Fibroblast of skin of left biceps (primary cell): ENCODE data around the gene RASGEF1B.

Source experiments
- DNase-seq, 2 experiments: peaks; one replicate each; pipeline ENCODE4 v3.0.0-alpha.2; 2013; ENCODE audit warnings: low read depth in 2 of 2

Gene RASGEF1B

GRCh38 chr4:81466841-81467671, 4.7 kb downstream of the RASGEF1B start:
- peak; percentile 50 to 54 for DNase-seq

GRCh38 chr4:81465406-81466340, 6.0 kb downstream of the RASGEF1B start:
- no peak for DNase-seq

- no peak for DNase-seq
Measured at GRCh38 chr4:81460834-81461233, 10.9 kb downstream of the RASGEF1B start.

GRCh38 chr4:81460191-81460701, 11.5 kb downstream of the RASGEF1B start:
- no peak for DNase-seq

- DNase-seq, result no peak
Measured at GRCh38 chr4:81459228-81459627, 12.5 kb downstream of the RASGEF1B start.

GRCh38 chr4:81457921-81458520, 13.7 kb downstream of the RASGEF1B start:
- DNase-seq, result no peak

- DNase-seq, result no peak
Measured at GRCh38 chr4:81457345-81457744, 14.4 kb downstream of the RASGEF1B start.

GRCh38 chr4:81455897-81456296, 15.8 kb downstream of the RASGEF1B start:
- no peak for DNase-seq

- no peak for DNase-seq
Measured at GRCh38 chr4:81454948-81455347, 16.8 kb downstream of the RASGEF1B start.

- DNase-seq, result no peak
Measured at GRCh38 chr4:81454499-81454898, 17.2 kb downstream of the RASGEF1B start.

- no peak for DNase-seq
Measured at GRCh38 chr4:81453024-81453423, 18.7 kb downstream of the RASGEF1B start.

GRCh38 chr4:81452452-81453006, 19.2 kb downstream of the RASGEF1B start:
- no peak for DNase-seq

- DNase-seq, result no peak
Measured at GRCh38 chr4:81449015-81449414, 22.7 kb downstream of the RASGEF1B start.

- no peak for DNase-seq
Measured at GRCh38 chr4:81447566-81448229, 24.0 kb downstream of the RASGEF1B start.

GRCh38 chr4:81446634-81447033, 25.1 kb downstream of the RASGEF1B start:
- DNase-seq, result no peak

- no peak for DNase-seq
Measured at GRCh38 chr4:81445196-81445595, 26.5 kb downstream of the RASGEF1B start.

GRCh38 chr4:81442484-81443085, 29.1 kb downstream of the RASGEF1B start:
- DNase-seq, result no peak

GRCh38 chr4:81440949-81441348, 30.8 kb downstream of the RASGEF1B start:
- DNase-seq, result no peak

- DNase-seq, result no peak
Measured at GRCh38 chr4:81436941-81437574, 34.6 kb downstream of the RASGEF1B start.

GRCh38 chr4:81436096-81436495, 35.6 kb downstream of the RASGEF1B start:
- no peak for DNase-seq
